Colonic mucosa (tissue), 4 donors: ENCODE data around the gene PLSCR1. TPM values are rescaled to one million over a fixed set of nuclear protein-coding genes. Genes with fewer than 3 reads are reported as not detected.

Experiments used
- DNase-seq: peaks from one replicate; pipeline ENCODE4 v3.0.0-alpha.2; 2020
- H3K27ac ChIP-seq: fragments of 200-600 bp; one replicate; pipeline ENCODE4 v1.8.0; 2021
- H3K27me3 ChIP-seq: fragments of 200-600 bp; one replicate; pipeline ENCODE4 v1.8.0; 2021
- H3K36me3 ChIP-seq: fragments of 200-600 bp; one replicate; pipeline ENCODE4 v1.8.0; 2021
- H3K4me1 ChIP-seq: fragments of 200-600 bp; one replicate; pipeline ENCODE4 v1.8.0; 2021; ENCODE audit warnings: mild to moderate bottlenecking
- H3K4me3 ChIP-seq: fragments of 200-600 bp; one replicate; pipeline ENCODE4 v1.8.0; 2021
- H3K9ac ChIP-seq, 2 donors: one replicate each; pipeline ENCODE4 v1.7.0; 2013; ENCODE audit warnings: control low read depth in 2 of 2, low read depth in 2 of 2, low read length in 2 of 2
- H3K9me3 ChIP-seq: fragments of 200-600 bp; one replicate; pipeline ENCODE4 v1.8.0; 2021
- CTCF ChIP-seq: fragments of 200-600 bp; IDR thresholded peaks from one replicate; pipeline ENCODE4 v1.8.0; 2022; ENCODE audit warnings: antibody characterized with exemption, mild to moderate bottlenecking
- intact Hi-C: fragments of 100-400 bp; cut with DNase I; formaldehyde crosslinking; loops from one replicate; pipeline ENCODE4 v1.14.1; 2022
- total RNA-seq, 2 donors: library from RNA; stranded (reverse); fragmentation: NEBNext Ultra II Directional in 1 of 2; extraction: Animal tissue kit (Norgen Biotek cat#: 25700) in 1 of 2; gene quantifications; one replicate each; pipeline ENCODE4 v1.2.1, GENCODE V29; 2021
- donor health status: healthy.
- donor health status: DM: no; HTN: no; CAD: no.
- donor health status: DM: no; HTN: no; CAD: no.

PLSCR1 gene
- total RNA-seq, 2 donors from 2014 or later, result 99.0 to 180 TPM

- Histone ChIP-seq H3K27ac (no peak overlapping the region), H3K27me3 (no peaks in the 10 kb centered on the region), H3K9ac (no peak overlapping the region), H3K36me3 (no peaks in the 10 kb centered on the region), H3K4me3 (no peak overlapping the region), H3K9me3 (no peaks in the 10 kb centered on the region), H3K4me1 (no peaks in the 10 kb centered on the region)
- DNase-seq, result no peak
- intact Hi-C loops, result loop anchor here (10.0 kb wide), 1 partner anchor 515 kb away; no protein-coding TSS in a partner anchor
- no peak for TF ChIP-seq CTCF
Observed at GRCh38 chr3:146569314-146569713, 24.9 kb upstream of the PLSCR1 start.

- DNase-seq, result no peak
- TF ChIP-seq CTCF, result no peak
- Histone ChIP-seq H3K36me3 (no peaks in the 10 kb centered on the region), H3K4me1 (no peaks in the 10 kb centered on the region), H3K9me3 (no peaks in the 10 kb centered on the region), H3K27me3 (no peaks in the 10 kb centered on the region), H3K4me3 (no peak overlapping the region), H3K9ac (no peak overlapping the region), H3K27ac (no peak overlapping the region)
- intact Hi-C loops, result loop anchor here (10.0 kb wide), 1 partner anchor 511 kb away; no protein-coding TSS in a partner anchor
Observed at GRCh38 chr3:146566138-146566537, 21.7 kb upstream of the PLSCR1 start.

- Histone ChIP-seq H3K9me3 (no peaks in the 10 kb centered on the region), H3K27me3 (no peaks in the 10 kb centered on the region), H3K27ac (no peak overlapping the region), H3K4me1 (no peaks in the 10 kb centered on the region), H3K9ac (no peak overlapping the region), H3K36me3 (no peaks in the 10 kb centered on the region), H3K4me3 (no peak overlapping the region)
- TF ChIP-seq CTCF, result no peak
- intact Hi-C loops, result loop anchor here (10.0 kb wide), 1 partner anchor 507 kb away; no protein-coding TSS in a partner anchor
- DNase-seq, result no peak
Observed at GRCh38 chr3:146561879-146562278, 17.5 kb upstream of the PLSCR1 start.

GRCh38 chr3:146561463-146561862 is 17.1 kb upstream of the PLSCR1 start:
- no peaks in the 10 kb centered on the region for H3K9me3 ChIP-seq

GRCh38 chr3:146560678-146561077 is 16.3 kb upstream of the PLSCR1 start:
- H3K9ac ChIP-seq, result no peak overlapping the region
- no peaks in the 10 kb centered on the region for H3K27me3 ChIP-seq
- H3K36me3 ChIP-seq, result no peaks in the 10 kb centered on the region
- no peaks in the 10 kb centered on the region for H3K9me3 ChIP-seq
- DNase-seq, result no peak
- H3K4me1 ChIP-seq, result no peaks in the 10 kb centered on the region
- TF ChIP-seq CTCF, result no peak
- H3K27ac ChIP-seq, result no peak overlapping the region
- intact Hi-C loops, result loop anchor here (10.0 kb wide), 1 partner anchor 506 kb away; no protein-coding TSS in a partner anchor
- no peak overlapping the region for H3K4me3 ChIP-seq

More at GRCh38 chr3:146561463-146561862, 17.1 kb upstream of the PLSCR1 start:
- intact Hi-C loops, result loop anchor here (10.0 kb wide), 1 partner anchor 507 kb away; no protein-coding TSS in a partner anchor
- Histone ChIP-seq H3K9ac (no peak overlapping the region), H3K27me3 (no peaks in the 10 kb centered on the region), H3K36me3 (no peaks in the 10 kb centered on the region), H3K4me1 (no peaks in the 10 kb centered on the region), H3K27ac (no peak overlapping the region), H3K4me3 (no peak overlapping the region)
- no peak for DNase-seq
- TF ChIP-seq CTCF, result no peak
